SHP77 (cell line): Measurements from ENCODE around the gene GALNT10.

Source experiments
- DNase-seq, 2 experiments: peaks; one replicate each; lab custom pipeline; 2025; lab: John Stamatoyannopoulos, UW

The GALNT10 gene

DNA sequence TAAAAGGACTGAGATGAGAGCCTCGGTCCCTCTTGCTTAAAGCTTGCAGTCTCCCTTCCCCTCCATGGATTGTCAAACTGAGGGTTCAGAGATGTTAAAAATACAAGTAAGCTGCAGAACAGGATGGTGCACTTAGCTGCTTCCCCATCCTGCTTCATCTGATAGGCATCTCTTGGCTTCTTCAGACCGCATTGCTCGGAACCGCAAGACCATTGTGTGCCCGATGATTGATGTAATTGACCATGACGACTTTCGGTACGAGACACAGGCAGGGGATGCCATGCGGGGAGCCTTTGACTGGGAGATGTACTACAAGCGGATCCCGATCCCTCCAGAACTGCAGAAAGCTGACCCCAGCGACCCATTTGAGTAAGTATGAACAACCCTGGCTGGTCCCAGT is 189.7 kb downstream of the GALNT10 start:
- no peak for DNase-seq

DNA sequence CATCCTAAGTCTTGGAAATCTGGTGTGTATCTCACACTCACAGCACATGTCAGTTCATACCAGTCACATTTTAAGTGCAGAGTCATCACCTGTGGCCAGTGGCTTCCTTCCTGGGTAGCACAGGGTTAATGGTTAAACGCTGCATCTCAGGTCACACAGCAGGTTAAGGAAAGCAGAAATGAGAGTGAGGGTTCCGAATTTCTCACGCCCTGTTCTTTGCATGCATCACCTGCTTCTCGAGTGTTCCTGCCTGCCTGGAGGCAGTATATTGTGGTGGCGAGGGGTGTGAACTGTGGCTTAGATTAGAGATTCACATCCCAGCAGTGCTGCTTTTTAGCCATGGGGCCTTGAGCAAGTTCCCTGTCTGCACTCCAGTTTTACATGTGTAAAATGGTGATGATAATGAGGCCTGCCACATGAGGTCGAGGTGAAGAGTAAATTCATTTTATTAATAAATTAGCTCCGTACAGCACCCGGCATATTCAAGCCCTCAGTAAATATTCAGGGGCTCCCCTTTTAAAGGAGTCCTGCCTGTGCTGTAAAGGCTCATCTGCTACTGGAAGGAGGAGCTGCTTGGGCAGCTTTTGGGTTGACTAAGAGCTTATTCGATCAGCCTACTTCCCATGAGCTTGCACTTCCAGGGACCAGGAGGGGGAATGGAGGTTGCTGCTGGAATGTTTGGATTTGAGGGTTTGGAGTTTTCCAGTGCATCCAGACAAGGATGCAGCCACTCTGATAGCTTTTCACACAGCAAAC is 194.1 kb downstream of the GALNT10 start:
- DNase-seq, result no peak

DNA sequence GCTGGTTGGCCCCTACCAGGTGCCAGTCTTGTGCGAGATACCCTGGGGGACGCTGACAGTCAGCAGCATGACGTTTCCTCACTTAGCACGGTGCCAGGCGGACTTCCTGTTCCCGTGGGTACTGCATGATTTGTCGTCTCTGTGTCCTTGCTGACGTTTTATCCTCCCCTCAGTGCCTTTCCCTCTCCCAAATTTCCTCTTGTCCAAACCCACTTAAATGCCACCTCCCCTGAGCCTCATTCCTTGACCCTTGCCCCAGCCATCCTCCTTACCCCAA is 194.6 kb downstream of the GALNT10 start:
- no peak for DNase-seq

DNA sequence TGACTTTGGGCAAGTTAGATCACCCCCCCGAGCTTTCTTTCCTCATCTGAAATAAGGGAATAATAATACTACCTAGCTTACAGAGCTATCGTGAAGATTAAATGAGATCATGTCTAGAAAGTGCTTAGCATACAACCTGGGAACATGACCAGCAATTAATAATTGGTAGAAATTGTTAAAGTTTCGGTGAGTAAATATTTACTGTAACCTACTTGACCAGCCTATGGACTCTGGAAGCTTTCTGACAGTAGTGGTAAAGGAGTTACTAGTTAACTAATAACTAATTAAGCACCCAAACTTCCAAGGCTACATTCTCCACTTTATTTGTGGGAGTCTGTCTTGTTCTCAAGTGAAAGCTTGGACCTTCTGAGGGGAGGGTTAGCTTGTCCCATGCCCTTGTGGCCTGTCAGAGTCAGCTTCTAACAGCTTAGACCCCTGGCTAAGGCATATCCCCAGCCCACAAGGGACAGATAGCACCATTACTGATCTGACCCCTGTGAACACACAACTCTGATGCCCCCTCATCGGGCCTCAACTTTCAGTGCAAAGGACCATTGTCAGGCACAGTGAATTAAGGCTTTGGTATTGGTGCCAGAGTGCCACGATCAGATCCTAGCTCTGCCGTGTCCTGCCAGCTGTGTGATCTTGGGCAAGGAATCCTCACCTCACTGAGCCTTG is 196.6 kb downstream of the GALNT10 start:
- no peak for DNase-seq

DNA sequence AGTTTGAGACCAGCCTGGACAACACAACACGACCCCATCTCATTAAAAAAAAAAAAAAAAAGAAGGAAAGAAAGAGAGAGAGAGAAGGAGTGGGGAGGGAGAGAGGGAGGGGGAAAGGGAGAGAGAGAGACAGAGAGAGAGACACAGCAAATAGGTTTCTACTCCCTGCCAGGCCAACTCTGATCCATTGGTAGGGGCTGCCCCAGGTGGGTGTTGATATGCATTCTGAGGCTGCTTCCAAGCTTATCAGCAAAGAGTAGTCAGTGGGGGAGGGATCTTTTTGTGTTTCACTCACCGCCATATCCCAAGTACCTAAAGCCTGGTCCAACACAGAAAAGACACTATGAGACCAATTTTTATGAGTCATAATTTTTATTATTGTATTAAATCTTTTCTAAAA is 198.3 kb downstream of the GALNT10 start:
- DNase-seq, result no peak

DNA sequence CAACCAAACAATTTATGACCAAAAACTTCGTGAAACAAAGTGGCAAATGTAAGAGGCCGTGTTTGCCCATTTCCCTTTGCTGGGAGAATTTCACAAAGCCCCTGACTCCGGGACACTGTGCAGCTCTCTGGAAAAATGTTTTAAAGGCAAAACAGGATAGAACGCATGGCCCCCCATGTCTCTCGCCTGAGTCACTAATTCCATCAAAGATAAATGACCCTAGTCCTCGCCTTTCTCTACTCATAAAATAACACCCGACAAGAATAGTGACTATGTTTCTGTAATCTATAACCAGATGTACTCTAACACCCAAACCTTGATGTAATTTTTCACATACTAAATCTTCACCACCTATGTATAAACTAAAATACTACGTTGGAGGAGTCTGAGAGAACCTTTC is 199.6 kb downstream of the GALNT10 start:
- DNase-seq, result no peak

DNA sequence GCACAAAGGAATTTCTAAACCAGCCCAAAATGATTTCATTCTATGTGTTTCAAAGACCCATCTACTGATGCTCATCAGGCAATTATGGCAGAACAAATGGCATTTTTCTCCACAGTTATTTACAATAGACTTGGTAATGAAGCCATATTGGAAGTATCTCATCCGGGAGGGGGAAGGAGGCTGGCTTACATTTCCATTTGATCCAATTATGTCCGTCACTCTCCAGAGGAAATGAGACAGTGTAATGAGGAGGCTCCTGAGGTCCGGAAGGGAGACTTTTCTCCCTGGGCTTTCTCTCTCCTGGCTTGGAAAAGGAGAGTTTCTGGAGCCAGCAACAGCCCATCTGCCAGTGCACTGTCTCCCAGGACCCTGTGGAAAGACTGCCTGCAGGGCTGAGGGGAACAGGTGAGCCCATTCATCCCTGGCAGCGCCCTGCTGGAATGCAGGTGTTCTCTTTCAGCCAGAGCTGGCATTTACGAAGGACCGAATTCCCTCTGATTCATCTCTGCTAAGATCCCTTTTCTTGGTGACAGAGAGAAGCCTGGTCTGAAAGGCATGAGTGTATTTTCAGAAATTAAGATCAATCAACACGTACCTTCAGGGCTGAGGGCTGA is 200.3 kb downstream of the GALNT10 start:
- DNase-seq, result no peak

DNA sequence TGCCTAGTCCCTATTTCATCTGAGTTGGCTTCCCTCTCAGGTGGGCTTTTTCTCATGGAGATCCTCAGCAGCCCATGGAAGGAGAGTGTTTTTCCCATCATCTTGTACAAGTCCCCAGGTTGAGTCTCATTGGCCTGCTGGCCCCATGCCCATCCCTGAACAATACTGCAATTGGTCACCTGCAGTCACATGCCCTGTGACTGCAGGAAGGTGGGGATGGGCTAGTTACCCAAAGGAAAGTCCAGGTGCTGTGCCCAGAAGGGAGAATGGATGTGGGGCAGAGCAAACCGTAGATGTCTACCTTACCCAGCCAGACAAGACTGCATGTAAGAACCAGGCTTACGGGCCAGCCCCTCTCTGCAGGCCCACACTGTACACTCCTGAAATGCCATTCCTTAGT is 201.3 kb downstream of the GALNT10 start:
- no peak for DNase-seq

DNA sequence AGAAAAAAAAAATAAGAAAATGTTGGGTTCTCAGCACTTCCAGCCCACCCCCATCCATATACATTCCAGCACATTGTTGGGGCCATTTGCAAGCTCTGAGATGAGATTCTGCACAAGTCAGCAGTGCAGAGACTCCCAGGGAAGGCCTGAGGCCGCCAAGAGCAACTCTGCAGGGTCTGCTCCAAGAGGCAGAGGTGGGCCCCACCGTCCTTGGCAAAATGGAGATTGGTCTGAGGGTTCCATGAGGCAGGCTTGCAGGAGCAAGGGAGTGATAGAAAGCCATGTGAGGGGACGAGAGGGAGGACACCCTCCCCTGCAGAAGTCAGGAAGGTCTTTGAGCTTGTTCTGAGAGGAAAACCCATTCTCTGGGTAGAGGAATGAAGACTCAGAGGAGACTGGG is 203.3 kb downstream of the GALNT10 start:
- no peak for DNase-seq

DNA sequence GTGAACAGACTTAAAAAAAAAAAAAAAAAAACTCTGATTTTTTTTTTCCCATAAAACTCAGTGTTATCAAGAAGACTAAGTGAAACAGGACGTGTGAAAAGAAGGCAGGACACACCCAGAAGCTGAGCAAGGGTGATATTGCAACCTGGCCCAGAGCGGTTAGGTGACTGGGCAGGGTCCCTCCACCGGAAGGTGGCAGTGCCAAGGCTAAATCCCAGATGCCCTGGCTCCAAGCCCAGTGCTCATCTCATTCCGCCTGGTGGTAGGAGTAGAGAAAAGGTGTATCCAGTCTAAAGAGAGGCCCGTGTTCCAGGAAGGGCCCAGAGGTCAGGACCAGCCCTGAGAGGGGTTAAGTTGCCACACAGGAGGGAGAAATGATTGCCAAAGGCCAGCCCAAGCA is 203.8 kb downstream of the GALNT10 start:
- no peak for DNase-seq

DNA sequence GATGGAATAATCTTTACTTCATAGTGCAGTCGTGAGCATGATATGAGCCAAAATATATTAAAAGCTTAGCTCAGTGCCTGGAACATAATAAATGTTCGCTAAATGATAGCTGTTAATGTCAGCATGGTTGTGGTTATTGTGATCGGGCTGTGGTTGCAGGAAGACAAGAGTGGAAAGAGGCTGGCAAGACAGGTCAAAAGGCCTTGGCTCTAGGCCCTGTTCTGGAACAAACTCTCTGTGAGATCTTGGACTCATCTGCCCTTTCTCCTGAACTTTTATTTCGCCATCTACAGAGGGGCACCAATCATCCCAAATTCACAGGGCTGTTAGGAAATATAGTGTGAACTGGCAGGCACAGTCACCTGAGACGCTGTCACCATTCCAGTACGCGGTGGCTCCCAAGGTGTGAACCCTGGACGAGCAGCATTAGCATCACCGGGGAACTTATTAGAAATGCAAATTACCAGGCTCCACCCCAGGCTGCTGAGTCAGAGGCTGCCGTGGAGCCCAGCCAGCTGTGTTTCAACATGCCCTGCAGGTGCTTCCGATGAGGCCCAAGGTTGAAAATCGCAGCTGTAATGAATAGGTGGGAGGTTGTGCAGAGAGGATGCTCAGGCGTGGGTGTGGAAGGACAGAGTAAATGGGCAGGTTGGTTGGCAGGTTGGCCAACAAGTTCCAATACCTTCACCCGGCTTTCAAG is 205.0 kb downstream of the GALNT10 start:
- peak; percentile 20 to 28 for DNase-seq

DNA sequence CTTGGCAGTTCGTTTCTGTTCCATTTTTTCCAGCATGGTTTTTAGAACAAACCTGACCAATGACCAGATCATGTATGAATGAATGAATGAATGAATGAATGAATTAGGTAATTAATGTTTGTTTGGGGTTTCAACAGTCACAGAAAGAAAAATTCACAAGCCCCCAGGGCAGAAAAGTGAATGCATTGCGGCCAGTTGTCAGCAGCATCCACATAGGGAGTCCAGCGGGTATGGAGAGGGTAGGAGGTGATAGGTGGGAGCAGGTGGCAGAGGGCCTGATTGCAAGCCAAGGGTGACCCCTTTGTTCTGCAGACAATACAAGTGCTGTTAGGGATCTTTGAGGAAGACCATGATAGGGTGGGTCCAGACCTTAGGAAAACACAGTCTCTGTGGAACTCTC is 205.6 kb downstream of the GALNT10 start:
- no peak for DNase-seq

DNA sequence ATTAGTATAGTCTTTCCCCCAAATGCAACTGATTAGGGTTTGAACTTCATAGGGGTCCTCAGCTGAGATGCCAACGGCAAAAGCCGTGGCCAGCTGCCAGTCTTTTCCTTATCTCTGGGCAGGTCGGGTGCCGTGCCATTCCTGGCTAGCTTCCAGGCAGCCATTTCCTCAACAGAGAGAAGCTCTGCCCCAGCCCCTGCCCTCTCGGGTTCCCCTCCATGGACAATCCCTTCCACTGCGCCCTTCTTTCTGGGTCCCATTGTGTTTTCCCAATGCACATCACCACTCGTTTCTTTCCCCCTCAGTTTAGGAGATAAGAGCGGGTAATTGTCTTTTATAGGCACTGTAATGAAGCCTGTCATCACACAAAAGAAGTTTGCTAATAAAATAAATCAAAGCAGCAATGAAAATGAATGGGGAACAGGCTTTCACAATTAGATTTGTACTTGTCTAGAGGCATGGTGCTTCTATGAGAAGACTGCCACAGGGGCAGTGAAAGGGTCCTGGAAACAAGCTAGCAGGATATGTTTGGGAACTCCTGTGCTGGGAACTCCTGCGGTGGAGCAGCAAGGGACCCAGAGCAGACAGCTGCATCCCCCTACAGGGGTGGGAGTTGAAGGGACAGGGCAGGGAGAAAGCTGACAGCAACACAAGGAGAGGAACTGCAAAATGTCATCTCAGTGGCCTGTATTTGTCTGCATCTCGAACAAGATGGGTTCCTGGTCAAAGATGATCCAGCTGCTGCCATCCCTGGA is 207.3 kb downstream of the GALNT10 start:
- DNase-seq, result peak in 1 of 2 experiments; percentile 23

DNA sequence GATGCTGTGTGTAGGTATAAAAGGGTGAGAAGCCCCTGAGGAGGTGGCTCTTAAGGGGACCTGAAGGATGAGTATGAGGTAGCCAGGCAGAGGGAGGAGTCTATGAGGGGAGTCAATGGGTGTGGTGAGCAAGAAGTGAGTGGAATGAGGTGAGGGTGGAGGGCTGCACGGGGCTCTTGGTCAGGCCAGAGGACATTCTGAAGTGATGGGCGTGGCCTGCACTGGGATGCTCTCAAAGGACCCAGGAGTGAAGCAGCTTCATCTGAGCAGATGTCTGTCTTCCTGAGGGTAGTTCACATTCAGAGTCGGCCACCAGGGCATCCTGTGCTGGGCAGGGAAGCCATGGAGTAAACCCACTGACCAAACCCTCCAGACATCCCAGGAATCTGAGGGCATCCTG is 210.1 kb downstream of the GALNT10 start:
- no peak for DNase-seq

DNA sequence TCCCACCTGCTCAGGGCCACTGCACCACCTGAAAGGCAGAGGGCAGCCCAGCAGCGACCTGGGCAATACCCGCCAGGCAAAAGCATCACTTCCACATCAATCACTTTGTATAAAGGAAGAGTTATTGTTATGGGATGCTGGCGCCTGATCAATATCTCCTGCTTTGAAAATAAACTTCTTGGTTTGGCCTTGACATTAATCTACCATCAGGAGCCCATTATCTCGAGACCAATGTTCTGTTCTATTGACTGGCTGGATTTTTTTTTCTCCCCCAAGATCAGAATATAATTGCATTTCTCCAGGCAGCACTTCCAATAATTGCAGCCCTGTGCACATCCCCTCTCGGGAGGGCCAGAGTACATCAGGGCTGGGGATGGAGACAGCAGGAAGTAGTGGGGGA is 210.8 kb downstream of the GALNT10 start:
- DNase-seq, result no peak

DNA sequence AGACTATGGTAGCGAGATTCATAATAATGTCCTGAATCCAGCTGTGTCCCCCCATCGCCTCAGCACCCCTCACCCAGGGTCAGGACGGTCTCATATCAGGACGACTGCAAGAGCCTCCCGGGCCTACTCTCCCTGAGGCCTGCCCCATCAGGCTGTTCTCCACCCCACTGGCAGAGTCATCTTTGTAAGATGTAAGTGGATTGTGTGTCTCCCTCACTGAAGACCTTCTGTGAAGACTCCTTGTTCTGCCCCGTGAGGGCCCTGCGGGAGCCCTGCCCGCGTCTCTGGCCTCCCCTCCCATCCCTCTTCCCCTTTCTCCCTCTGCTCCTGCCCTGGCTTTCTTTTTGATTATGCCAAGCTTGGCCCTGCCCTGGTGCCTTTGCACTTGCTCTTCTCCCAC is 211.4 kb downstream of the GALNT10 start:
- DNase-seq, result no peak

DNA sequence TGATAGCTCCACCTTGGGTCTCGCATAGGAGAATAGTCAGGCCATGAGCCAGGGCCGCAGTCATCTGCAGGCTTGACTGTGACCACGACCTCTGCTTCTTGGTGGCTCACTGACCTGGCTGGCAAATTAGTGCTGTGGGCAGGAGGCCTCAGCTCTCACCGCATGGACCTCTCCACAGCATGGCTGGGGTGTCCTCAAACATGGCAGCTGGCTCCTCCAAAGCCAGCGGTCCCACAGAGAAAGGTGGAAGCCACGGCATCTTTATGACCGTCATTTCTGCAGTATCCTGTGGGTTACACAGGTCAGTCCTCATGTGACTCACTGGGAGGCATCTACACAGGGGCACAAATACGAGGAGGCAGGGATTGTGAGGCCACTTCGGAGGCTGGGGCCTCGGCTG is 212.1 kb downstream of the GALNT10 start:
- DNase-seq, result no peak

DNA sequence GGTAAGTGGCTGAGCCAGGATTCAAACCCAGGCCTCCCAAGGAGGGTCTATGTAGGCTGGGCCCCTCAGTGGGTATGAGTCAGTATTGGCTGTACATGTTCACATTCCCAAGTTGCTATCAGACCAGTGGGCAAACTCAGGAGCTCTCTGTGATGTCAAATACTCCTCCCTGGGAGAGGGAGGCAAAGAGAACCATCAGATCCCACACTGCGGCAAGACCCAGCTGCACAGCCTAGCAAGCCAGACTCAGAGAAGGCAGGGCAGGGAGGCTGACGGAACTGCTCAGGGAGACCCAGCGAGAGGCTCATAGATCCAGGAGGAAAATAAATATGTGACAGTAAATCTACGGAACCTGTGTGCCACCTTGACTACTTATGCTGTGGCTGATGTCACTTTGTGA is 212.7 kb downstream of the GALNT10 start:
- no peak for DNase-seq

DNA sequence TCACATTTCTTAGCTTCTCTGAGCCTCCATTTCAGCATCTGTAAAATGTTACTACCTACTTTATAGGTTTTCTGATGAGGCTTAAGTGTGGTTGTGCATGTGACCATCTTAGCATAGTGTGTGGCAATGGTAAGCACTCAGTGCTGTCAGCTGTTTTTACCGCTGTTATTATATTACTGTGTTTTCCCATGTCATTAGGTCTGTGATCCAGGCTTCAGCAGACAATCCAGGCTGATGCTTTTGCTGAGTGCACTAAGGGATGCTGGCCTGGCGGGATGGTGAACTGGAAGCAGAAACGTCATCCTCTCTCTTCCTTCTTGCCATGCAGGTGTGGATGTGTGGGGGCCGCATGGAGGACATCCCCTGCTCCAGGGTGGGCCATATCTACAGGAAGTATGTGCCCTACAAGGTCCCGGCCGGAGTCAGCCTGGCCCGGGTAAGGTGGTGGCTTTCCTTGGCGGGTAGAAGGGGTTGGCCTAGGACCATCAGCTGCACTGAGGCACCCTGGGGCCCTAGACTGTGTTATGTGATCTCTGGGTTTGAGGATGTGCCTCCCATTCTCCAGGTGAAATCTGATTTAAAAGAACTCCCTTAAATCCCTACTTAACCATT is 213.3 kb downstream of the GALNT10 start:
- DNase-seq, result no peak

DNA sequence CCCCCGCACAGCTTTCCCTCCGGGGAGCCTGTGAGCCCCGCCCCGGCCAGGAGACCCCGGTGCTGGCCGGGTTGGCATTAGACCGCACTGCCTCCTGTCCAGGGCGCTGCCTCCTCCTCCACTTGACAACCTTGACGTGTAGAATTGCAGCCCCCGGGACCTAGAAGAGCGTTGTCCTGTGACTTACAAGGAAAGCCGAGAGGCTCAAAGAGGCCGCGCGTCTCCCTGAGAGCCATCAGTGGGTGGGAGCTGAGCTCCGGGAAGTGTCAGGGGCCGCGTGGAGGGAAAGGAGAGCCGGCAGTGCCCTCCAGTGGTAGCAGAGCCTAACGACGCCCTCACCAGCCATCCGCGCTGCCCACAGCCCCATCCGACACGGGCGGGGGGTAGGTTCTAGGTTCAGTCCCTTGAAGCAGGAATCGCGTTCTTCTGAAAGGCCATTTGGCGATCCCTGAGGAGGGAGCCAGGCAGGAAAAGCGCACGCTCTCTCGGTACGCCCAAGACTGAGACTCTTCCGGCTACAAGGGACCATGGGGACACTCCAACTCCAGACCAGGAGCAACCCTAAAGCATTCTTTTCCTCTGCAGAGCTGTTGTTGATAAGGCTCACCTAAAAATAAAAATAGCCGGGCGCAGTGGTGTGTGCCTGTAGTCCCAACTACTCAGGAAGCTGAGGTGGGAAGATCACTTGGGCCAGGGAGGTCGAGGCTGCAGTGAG is 214.7 kb downstream of the GALNT10 start:
- peak; percentile 42 to 63 for DNase-seq

DNA sequence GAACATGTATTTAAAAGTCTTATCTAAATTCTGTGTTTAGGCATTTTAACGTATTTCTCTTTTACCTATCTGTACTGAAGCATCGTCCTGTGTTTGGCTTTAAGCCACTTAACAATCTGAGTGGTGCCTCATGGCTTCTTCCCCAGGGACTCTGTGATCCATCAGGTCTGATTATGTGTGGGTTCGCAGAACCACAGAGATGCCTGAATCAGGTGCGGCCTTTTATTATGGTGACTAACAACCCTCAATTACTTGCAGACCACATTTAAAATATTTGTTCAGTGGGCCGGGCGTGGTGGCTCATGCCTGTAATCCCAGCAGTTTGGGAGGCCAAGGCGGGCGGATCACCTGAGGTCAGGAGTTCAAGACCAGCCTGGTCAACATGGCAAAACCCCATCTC is 215.7 kb downstream of the GALNT10 start:
- no peak for DNase-seq
